ENCODE results near the gene WDR45B.

The WDR45B gene

GRCh38 chr17:82690786-82691489 is 42.7 kb upstream of the WDR45B start:
- 85% methylated on average over 15 of the region's 18 CpGs for WGBS

GRCh38 chr17:82689077-82689476 is 40.8 kb upstream of the WDR45B start:
- H3K4me2 ChIP-seq (ENCODE audit: low read length, poor library complexity, severe bottlenecking) = no peak overlapping the region
- H3K4me1 ChIP-seq (ENCODE audit: control insufficient read depth, insufficient read depth, low read depth, low read length) = peaks cover 28% of the 10 kb centered on the region
- no peaks in the 10 kb centered on the region for H3K27me3 ChIP-seq (ENCODE audit: control insufficient read depth in 1 of 2, insufficient read depth in 1 of 2, low read length in 2 of 2)
- no peak overlapping the region for H2BK120ac ChIP-seq (ENCODE audit: low read depth, low read length)
- no peak overlapping the region for H3K4ac ChIP-seq (ENCODE audit: low read depth in 1 of 2, low read length in 2 of 2)
- peaks cover 1% of the 10 kb centered on the region for H3K9me3 ChIP-seq (ENCODE audit: control insufficient read depth, low read length)
- no peak overlapping the region for H3K9ac ChIP-seq (ENCODE audit: low read length)
- H4K8ac ChIP-seq (ENCODE audit: low read length) = no peak overlapping the region
- H3K23ac ChIP-seq (ENCODE audit: low read length in 2 of 2) = no peak overlapping the region
- H3K36me3 ChIP-seq (ENCODE audit: control insufficient read depth in 1 of 2, insufficient read depth in 2 of 2, low read depth in 1 of 2, low read length in 2 of 2) = peaks cover 0 to 27% of the 10 kb centered on the region in 2 experiments
- H3K79me1 ChIP-seq (replicated peaks; ENCODE audit: low read length, poor library complexity, severe bottlenecking) = peaks cover 11% of the 10 kb centered on the region
- H3K14ac ChIP-seq (ENCODE audit: low read length in 2 of 2) = no peak overlapping the region
- DNase-seq = no peak
- no peak overlapping the region for H3K27ac ChIP-seq (ENCODE audit: low read length, poor library complexity, severe bottlenecking)
- peak overlapping the region; percentile 61 for H2AK5ac ChIP-seq (ENCODE audit: low read length, severe bottlenecking)
- WGBS = 86% methylated on average over 8 of the region's 8 CpGs
- H3K18ac ChIP-seq (ENCODE audit: low read depth in 1 of 2, low read length in 2 of 2) = no peak overlapping the region
- H2BK12ac ChIP-seq (ENCODE audit: low read length in 2 of 2) = no peak overlapping the region
- H4K91ac ChIP-seq (ENCODE audit: low read length) = no peak overlapping the region
- H2BK5ac ChIP-seq (ENCODE audit: low read depth, low read length, poor library complexity, severe bottlenecking) = no peak overlapping the region
- no peak overlapping the region for H2BK15ac ChIP-seq (ENCODE audit: low read depth, poor library complexity, severe bottlenecking)
- H3K4me3 ChIP-seq (ENCODE audit: insufficient read depth in 1 of 2, low read depth in 1 of 2, low read length in 2 of 2) = no peak overlapping the region
- H2AFZ ChIP-seq (ENCODE audit: low read depth, low read length) = no peak overlapping the region

More at GRCh38 chr17:82690786-82691489, 42.7 kb upstream of the WDR45B start:
- no peak overlapping the region for H3K18ac ChIP-seq (ENCODE audit: low read depth in 1 of 2, low read length in 2 of 2)
- H3K14ac ChIP-seq (ENCODE audit: low read length in 2 of 2) = no peak overlapping the region
- H3K27me3 ChIP-seq (ENCODE audit: control insufficient read depth in 1 of 2, insufficient read depth in 1 of 2, low read length in 2 of 2) = no peaks in the 10 kb centered on the region
- H2AK5ac ChIP-seq (ENCODE audit: low read length, severe bottlenecking) = no peak overlapping the region
- no peak overlapping the region for H4K8ac ChIP-seq (ENCODE audit: low read length)
- H2AFZ ChIP-seq (ENCODE audit: low read depth, low read length) = no peak overlapping the region
- no peak overlapping the region for H2BK15ac ChIP-seq (ENCODE audit: low read depth, poor library complexity, severe bottlenecking)
- H2BK120ac ChIP-seq (ENCODE audit: low read depth, low read length) = no peak overlapping the region
- no peak overlapping the region for H2BK5ac ChIP-seq (ENCODE audit: low read depth, low read length, poor library complexity, severe bottlenecking)
- H2BK12ac ChIP-seq (ENCODE audit: low read length in 2 of 2) = no peak overlapping the region
- H4K91ac ChIP-seq (ENCODE audit: low read length) = no peak overlapping the region
- no peak overlapping the region for H3K4me3 ChIP-seq (ENCODE audit: insufficient read depth in 1 of 2, low read depth in 1 of 2, low read length in 2 of 2)
- no peak for DNase-seq
- H3K9me3 ChIP-seq (ENCODE audit: control insufficient read depth, low read length) = peaks cover 11% of the 10 kb centered on the region
- H3K23ac ChIP-seq (ENCODE audit: low read length in 2 of 2) = no peak overlapping the region
- no peak overlapping the region for H3K27ac ChIP-seq (ENCODE audit: low read length, poor library complexity, severe bottlenecking)
- H3K36me3 ChIP-seq (ENCODE audit: control insufficient read depth in 1 of 2, insufficient read depth in 2 of 2, low read depth in 1 of 2, low read length in 2 of 2) = peaks cover 0 to 28% of the 10 kb centered on the region in 2 experiments
- H3K79me1 ChIP-seq (replicated peaks; ENCODE audit: low read length, poor library complexity, severe bottlenecking) = peaks cover 9% of the 10 kb centered on the region
- peaks cover 20% of the 10 kb centered on the region for H3K4me1 ChIP-seq (ENCODE audit: control insufficient read depth, insufficient read depth, low read depth, low read length)
- no peak overlapping the region for H3K9ac ChIP-seq (ENCODE audit: low read length)
- no peak overlapping the region for H3K4ac ChIP-seq (ENCODE audit: low read depth in 1 of 2, low read length in 2 of 2)
- no peak overlapping the region for H3K4me2 ChIP-seq (ENCODE audit: low read length, poor library complexity, severe bottlenecking)

DNA sequence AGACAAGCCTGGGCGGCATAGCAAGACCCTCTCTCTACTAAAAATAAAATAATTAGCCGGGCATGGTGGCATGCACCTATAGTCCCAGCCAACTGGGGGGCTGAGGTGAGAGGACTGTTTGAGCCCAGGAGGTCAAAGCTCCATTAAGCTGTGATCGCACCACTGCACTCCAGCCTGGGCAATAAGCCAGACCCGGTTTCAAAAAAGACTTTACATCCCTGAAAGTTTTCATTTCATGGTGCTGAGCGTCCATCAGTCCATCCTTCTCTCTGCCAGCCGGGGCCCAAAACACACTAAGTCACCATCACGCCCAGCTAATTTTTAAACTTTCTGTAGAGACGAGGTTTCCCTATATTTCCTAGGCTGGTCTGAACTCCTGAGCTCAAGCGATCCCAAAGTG is 39.6 kb upstream of the WDR45B start:
- Histone ChIP-seq H3K9me3 (ENCODE audit: control insufficient read depth, low read length) (no peaks in the 10 kb centered on the region), H2BK15ac (ENCODE audit: low read depth, poor library complexity, severe bottlenecking) (no peak overlapping the region), H2BK5ac (ENCODE audit: low read depth, low read length, poor library complexity, severe bottlenecking) (no peak overlapping the region), H3K14ac (ENCODE audit: low read length in 2 of 2) (no peak overlapping the region), H2AK5ac (ENCODE audit: low read length, severe bottlenecking) (no peak overlapping the region), H3K27ac (ENCODE audit: low read length, poor library complexity, severe bottlenecking) (peak overlapping the region; percentile 94), H2BK12ac (ENCODE audit: low read length in 2 of 2) (no peak overlapping the region), H3K18ac (ENCODE audit: low read depth in 1 of 2, low read length in 2 of 2) (no peak overlapping the region), H4K91ac (ENCODE audit: low read length) (no peak overlapping the region), H3K36me3 (ENCODE audit: control insufficient read depth in 1 of 2, insufficient read depth in 2 of 2, low read depth in 1 of 2, low read length in 2 of 2) (peaks cover 0 to 27% of the 10 kb centered on the region in 2 experiments), H4K8ac (ENCODE audit: low read length) (no peak overlapping the region), H3K79me1 (replicated peaks; ENCODE audit: low read length, poor library complexity, severe bottlenecking) (peaks cover 14% of the 10 kb centered on the region), H3K27me3 (ENCODE audit: control insufficient read depth in 1 of 2, insufficient read depth in 1 of 2, low read length in 2 of 2) (no peaks in the 10 kb centered on the region), H3K4me2 (ENCODE audit: low read length, poor library complexity, severe bottlenecking) (no peak overlapping the region), H2BK120ac (ENCODE audit: low read depth, low read length) (no peak overlapping the region), H3K4ac (ENCODE audit: low read depth in 1 of 2, low read length in 2 of 2) (no peak overlapping the region), H3K23ac (ENCODE audit: low read length in 2 of 2) (no peak overlapping the region), H3K4me1 (ENCODE audit: control insufficient read depth, insufficient read depth, low read depth, low read length) (peaks cover 29% of the 10 kb centered on the region), H3K9ac (ENCODE audit: low read length) (no peak overlapping the region), H2AFZ (ENCODE audit: low read depth, low read length) (no peak overlapping the region), H3K4me3 (ENCODE audit: insufficient read depth in 1 of 2, low read depth in 1 of 2, low read length in 2 of 2) (no peak overlapping the region)
- WGBS = 85% methylated on average over 9 of the region's 9 CpGs
- no peak for DNase-seq

GRCh38 chr17:82687375-82687861 is 39.2 kb upstream of the WDR45B start:
- no peaks in the 10 kb centered on the region for H3K27me3 ChIP-seq (ENCODE audit: control insufficient read depth in 1 of 2, insufficient read depth in 1 of 2, low read length in 2 of 2)
- peaks cover 0 to 27% of the 10 kb centered on the region in 2 experiments for H3K36me3 ChIP-seq (ENCODE audit: control insufficient read depth in 1 of 2, insufficient read depth in 2 of 2, low read depth in 1 of 2, low read length in 2 of 2)
- H2AK5ac ChIP-seq (ENCODE audit: low read length, severe bottlenecking) = no peak overlapping the region
- H3K27ac ChIP-seq (ENCODE audit: low read length, poor library complexity, severe bottlenecking) = peak overlapping the region; percentile 94
- H3K9me3 ChIP-seq (ENCODE audit: control insufficient read depth, low read length) = no peaks in the 10 kb centered on the region
- H3K4me2 ChIP-seq (ENCODE audit: low read length, poor library complexity, severe bottlenecking) = peak overlapping the region; percentile 27
- H3K18ac ChIP-seq (ENCODE audit: low read depth in 1 of 2, low read length in 2 of 2) = no peak overlapping the region
- no peak overlapping the region for H3K4me3 ChIP-seq (ENCODE audit: insufficient read depth in 1 of 2, low read depth in 1 of 2, low read length in 2 of 2)
- H3K23ac ChIP-seq (ENCODE audit: low read length in 2 of 2) = no peak overlapping the region
- no peak overlapping the region for H4K91ac ChIP-seq (ENCODE audit: low read length)
- peak overlapping the region; percentile 33 for H2BK5ac ChIP-seq (ENCODE audit: low read depth, low read length, poor library complexity, severe bottlenecking)
- no peak overlapping the region for H2BK12ac ChIP-seq (ENCODE audit: low read length in 2 of 2)
- peaks cover 29% of the 10 kb centered on the region for H3K4me1 ChIP-seq (ENCODE audit: control insufficient read depth, insufficient read depth, low read depth, low read length)
- no peak overlapping the region for H2BK120ac ChIP-seq (ENCODE audit: low read depth, low read length)
- H3K14ac ChIP-seq (ENCODE audit: low read length in 2 of 2) = no peak overlapping the region
- H3K4ac ChIP-seq (ENCODE audit: low read depth in 1 of 2, low read length in 2 of 2) = no peak overlapping the region
- no peak overlapping the region for H2BK15ac ChIP-seq (ENCODE audit: low read depth, poor library complexity, severe bottlenecking)
- H2AFZ ChIP-seq (ENCODE audit: low read depth, low read length) = no peak overlapping the region
- WGBS = 88% methylated on average over 9 of the region's 10 CpGs
- DNase-seq = no peak
- no peak overlapping the region for H4K8ac ChIP-seq (ENCODE audit: low read length)
- peaks cover 14% of the 10 kb centered on the region for H3K79me1 ChIP-seq (replicated peaks; ENCODE audit: low read length, poor library complexity, severe bottlenecking)
- H3K9ac ChIP-seq (ENCODE audit: low read length) = no peak overlapping the region

Measured in mesenchymal stem cell (in vitro differentiated cells and primary cell).